Brain microvascular endothelial cell (primary cell): Measurements from ENCODE around the gene IGFBP6.
A peak's percentile ranks its signal among the peaks of the same experiment; 100 is the strongest.

Experiments used
- DNase-seq: peaks from one replicate; pipeline ENCODE4 v3.0.0-alpha.2; 2020
- H3K27ac ChIP-seq: fragments of 250-450 bp; sonication (Bioruptor Pico); 2 replicates; pipeline ENCODE4 v1.5.1; 2020; ENCODE audit warnings: mild to moderate bottlenecking, moderate library complexity
- H3K27me3 ChIP-seq: fragments of 250-450 bp; sonication (Bioruptor Pico); replicated peaks from 2 replicates; pipeline ENCODE4 v1.5.1; 2020; ENCODE audit warnings: mild to moderate bottlenecking
- H3K36me3 ChIP-seq: fragments of 250-450 bp; sonication (Bioruptor Pico); replicated peaks from 2 replicates; pipeline ENCODE4 v1.5.1; 2020; ENCODE audit warnings: mild to moderate bottlenecking
- H3K4me3 ChIP-seq: 2 replicates; pipeline ENCODE4 v1.5.1; 2011; ENCODE audit warnings: low read depth, mild to moderate bottlenecking, control low read depth, low read length, moderate library complexity
- CTCF ChIP-seq: IDR thresholded peaks from 2 replicates; pipeline ENCODE4 v1.5.1; 2011; ENCODE audit warnings: low read depth, mild to moderate bottlenecking, moderate library complexity, low read length, control low read depth, inconsistent platforms; ENCODE audit errors: missing control alignments
- in situ Hi-C: cut with HindIII; loops from 2 replicates; pipeline ENCODE4 v1.10.0; 2017; ENCODE audit warnings: low sequenced_read_pairs, low pct_ligation_motif_present

IGFBP6 gene

GRCh38 chr12:53050426-53051057 is 46.9 kb upstream of the IGFBP6 start:
- H3K27me3 ChIP-seq: no peaks in the 10 kb centered on the region
- in situ Hi-C loops: no loop called here
- TF ChIP-seq CTCF: no peak
- peak overlapping the region; percentile 62 for H3K4me3 ChIP-seq
- peak overlapping the region; percentile 56 for H3K27ac ChIP-seq
- no peak for DNase-seq
- peaks cover 18% of the 10 kb centered on the region for H3K36me3 ChIP-seq

- Histone ChIP-seq H3K27me3 (no peaks in the 10 kb centered on the region), H3K4me3 (peak overlapping the region; percentile 62), H3K36me3 (peaks cover 22% of the 10 kb centered on the region), H3K27ac (no peak overlapping the region)
- DNase-seq: peak; percentile 63
- in situ Hi-C loops: no loop called here
- peak; percentile 44 for TF ChIP-seq CTCF
Measured at GRCh38 chr12:53051058-53051880, 46.2 kb upstream of the IGFBP6 start.

GRCh38 chr12:53051881-53052412 is 45.5 kb upstream of the IGFBP6 start:
- in situ Hi-C loops: no loop called here
- no peak for DNase-seq
- H3K27ac ChIP-seq: no peak overlapping the region
- peak overlapping the region; percentile 62 for H3K4me3 ChIP-seq
- no peak for TF ChIP-seq CTCF
- H3K27me3 ChIP-seq: no peaks in the 10 kb centered on the region
- H3K36me3 ChIP-seq: peaks cover 26% of the 10 kb centered on the region

GRCh38 chr12:53052419-53053217 is 44.8 kb upstream of the IGFBP6 start:
- H3K27me3 ChIP-seq: no peaks in the 10 kb centered on the region
- H3K27ac ChIP-seq: no peak overlapping the region
- peaks cover 28% of the 10 kb centered on the region for H3K36me3 ChIP-seq
- in situ Hi-C loops: no loop called here
- DNase-seq: peak; percentile 67
- TF ChIP-seq CTCF: peak; percentile 6
- no peak overlapping the region for H3K4me3 ChIP-seq

DNA sequence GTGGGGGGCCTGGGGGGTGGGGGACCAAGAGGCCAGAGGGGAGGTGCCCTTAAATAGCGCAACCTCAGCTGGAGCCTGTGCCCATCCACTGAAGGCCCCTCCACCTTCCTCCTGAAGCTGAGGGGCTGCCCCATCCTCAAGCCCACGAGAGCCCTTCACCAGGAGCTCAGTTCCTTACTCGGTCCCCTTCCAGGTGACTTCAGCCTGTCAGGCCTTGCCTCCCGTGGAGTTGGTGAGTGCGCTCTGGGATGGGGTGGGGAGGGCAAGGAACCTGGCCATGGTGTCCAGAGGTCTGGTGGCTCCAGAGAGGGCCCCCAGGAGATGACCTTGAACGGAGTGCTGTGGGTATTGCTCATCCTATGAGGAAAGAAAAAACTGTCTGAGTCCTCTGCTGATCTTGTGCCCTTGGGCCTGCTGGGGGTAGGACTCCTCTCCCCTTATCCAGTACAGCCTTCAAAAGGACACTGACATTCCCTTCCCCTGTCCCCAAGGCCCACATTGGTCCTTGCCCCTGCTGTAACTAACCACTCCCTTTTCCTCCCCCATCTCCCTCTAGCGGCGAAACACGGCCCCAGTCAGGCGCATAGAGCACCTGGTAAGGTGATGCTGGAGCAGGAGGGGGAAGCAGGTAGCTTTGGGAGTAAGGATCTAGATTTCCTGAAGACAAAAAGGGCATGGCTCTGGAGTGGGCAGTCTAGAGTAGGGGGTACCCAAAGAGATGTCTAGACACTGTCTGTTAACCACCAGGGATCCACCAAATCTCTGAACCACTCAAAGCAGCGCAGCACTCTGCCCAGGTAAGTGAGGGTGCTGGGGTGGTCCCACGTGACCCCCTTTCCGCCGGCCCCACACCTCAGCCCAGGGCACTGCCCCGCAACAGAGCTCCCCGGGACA is 44.0 kb upstream of the IGFBP6 start:
- peak; percentile 86 for TF ChIP-seq CTCF
- H3K4me3 ChIP-seq: peak overlapping the region; percentile 67
- no peak for DNase-seq
- no peaks in the 10 kb centered on the region for H3K27me3 ChIP-seq
- H3K27ac ChIP-seq: no peak overlapping the region
- in situ Hi-C loops: no loop called here
- H3K36me3 ChIP-seq: peaks cover 34% of the 10 kb centered on the region
